Measurements from ENCODE around the gene ZNF710. TPM values are rescaled to one million over a fixed set of nuclear protein-coding genes. Genes with fewer than 3 reads are reported as not detected.
A peak's percentile ranks its signal among the peaks of the same experiment; 100 is the strongest.

Gene ZNF710
- total RNA-seq, 1 donor from 2014 or later = 129 TPM

- peaks cover 89% of the 10 kb centered on the region for H3K4me1 Mint-ChIP-seq (ENCODE audit: unreplicated experiment)
- H3K9me3 Mint-ChIP-seq (ENCODE audit: unreplicated experiment) = no peaks in the 10 kb centered on the region
- H3K36me3 Mint-ChIP-seq (ENCODE audit: low read depth, unreplicated experiment) = peaks cover 10% of the 10 kb centered on the region
- peak overlapping the region; percentile 62 for H3K4me3 Mint-ChIP-seq (ENCODE audit: unreplicated experiment)
- peak overlapping the region; percentile 96 for H3K27ac Mint-ChIP-seq (ENCODE audit: unreplicated experiment)
- no peak for TF ChIP-seq CTCF (IDR thresholded peaks at IDR 0.05; ENCODE audit: unreplicated experiment)
- no peak for DNase-seq (ENCODE audit: low spot score)
- peaks cover 30% of the 10 kb centered on the region for H3K27me3 Mint-ChIP-seq (ENCODE audit: unreplicated experiment)
Measured at GRCh38 chr15:90037511-90037860, 36.4 kb downstream of the ZNF710 start.

GRCh38 chr15:90037961-90038631, 37.0 kb downstream of the ZNF710 start:
- Mint-ChIP-seq H3K4me3 (ENCODE audit: unreplicated experiment) (peak overlapping the region; percentile 62), H3K36me3 (ENCODE audit: low read depth, unreplicated experiment) (peaks cover 10% of the 10 kb centered on the region), H3K27me3 (ENCODE audit: unreplicated experiment) (peaks cover 27% of the 10 kb centered on the region), H3K4me1 (ENCODE audit: unreplicated experiment) (peaks cover 87% of the 10 kb centered on the region), H3K27ac (ENCODE audit: unreplicated experiment) (peak overlapping the region; percentile 96), H3K9me3 (ENCODE audit: unreplicated experiment) (no peaks in the 10 kb centered on the region)
- DNase-seq (ENCODE audit: low spot score) = no peak
- no peak for TF ChIP-seq CTCF (IDR thresholded peaks at IDR 0.05; ENCODE audit: unreplicated experiment)

GRCh38 chr15:90038632-90039095, 37.5 kb downstream of the ZNF710 start:
- no peak for TF ChIP-seq CTCF (IDR thresholded peaks at IDR 0.05; ENCODE audit: unreplicated experiment)
- Mint-ChIP-seq H3K27me3 (ENCODE audit: unreplicated experiment) (peaks cover 25% of the 10 kb centered on the region), H3K36me3 (ENCODE audit: low read depth, unreplicated experiment) (peaks cover 14% of the 10 kb centered on the region), H3K4me3 (ENCODE audit: unreplicated experiment) (peak overlapping the region; percentile 54), H3K27ac (ENCODE audit: unreplicated experiment) (peak overlapping the region; percentile 96), H3K4me1 (ENCODE audit: unreplicated experiment) (peaks cover 85% of the 10 kb centered on the region), H3K9me3 (ENCODE audit: unreplicated experiment) (no peaks in the 10 kb centered on the region)
- no peak for DNase-seq (ENCODE audit: low spot score)

- Mint-ChIP-seq H3K27me3 (ENCODE audit: unreplicated experiment) (peaks cover 13% of the 10 kb centered on the region), H3K36me3 (ENCODE audit: low read depth, unreplicated experiment) (peaks cover 13% of the 10 kb centered on the region), H3K4me3 (ENCODE audit: unreplicated experiment) (no peak overlapping the region), H3K9me3 (ENCODE audit: unreplicated experiment) (no peaks in the 10 kb centered on the region), H3K4me1 (ENCODE audit: unreplicated experiment) (peaks cover 82% of the 10 kb centered on the region), H3K27ac (ENCODE audit: unreplicated experiment) (peak overlapping the region; percentile 82)
- no peak for DNase-seq (ENCODE audit: low spot score)
- no peak for TF ChIP-seq CTCF (IDR thresholded peaks at IDR 0.05; ENCODE audit: unreplicated experiment)
Measured at GRCh38 chr15:90039996-90040395, 38.9 kb downstream of the ZNF710 start.

GRCh38 chr15:90040618-90041017, 39.5 kb downstream of the ZNF710 start:
- DNase-seq (ENCODE audit: low spot score) = no peak
- H3K4me1 Mint-ChIP-seq (ENCODE audit: unreplicated experiment) = peaks cover 82% of the 10 kb centered on the region
- peaks cover 9% of the 10 kb centered on the region for H3K27me3 Mint-ChIP-seq (ENCODE audit: unreplicated experiment)
- peaks cover 16% of the 10 kb centered on the region for H3K36me3 Mint-ChIP-seq (ENCODE audit: low read depth, unreplicated experiment)
- no peaks in the 10 kb centered on the region for H3K9me3 Mint-ChIP-seq (ENCODE audit: unreplicated experiment)
- TF ChIP-seq CTCF (IDR thresholded peaks at IDR 0.05; ENCODE audit: unreplicated experiment) = no peak
- no peak overlapping the region for H3K4me3 Mint-ChIP-seq (ENCODE audit: unreplicated experiment)
- H3K27ac Mint-ChIP-seq (ENCODE audit: unreplicated experiment) = peak overlapping the region; percentile 82
